Renal cortex interstitium (tissue), 15 donors: ENCODE data around the gene PABPN1. TPM values are rescaled to one million over a fixed set of nuclear protein-coding genes. Genes with fewer than 3 reads are reported as not detected.
"Not testable (repeated sequence)": the region's sequence is repeated elsewhere in the genome, so short reads cannot be mapped to it uniquely, and the experiment has no call there.

Source experiments
- DNase-seq, 11 donors: peaks; one replicate each; pipeline ENCODE4 v3.0.0-alpha.2; 2013; ENCODE audit warnings: low read depth in 9 of 11, low spot score in 4 of 11; ENCODE audit errors: extremely low read depth in 1 of 11
- long read RNA-seq, 16 experiments: transcript quantifications; one replicate each; lab custom pipeline, GENCODE V29; 2026
- polyA plus RNA-seq, 3 donors: library from polyadenylated mRNA; unstranded; fragments of 120-200 nt; gene quantifications; one replicate each; pipeline ENCODE4 v1.2.1, GENCODE V29; 2013; ENCODE audit not compliant: insufficient read length in 3 of 3

The PABPN1 gene
- polyA plus RNA-seq = 100 to 1,000 TPM; 274 to 348 (median 280) TPM
- long read RNA-seq, donor 1, transcript PABPN1-201 (7 exons, 2,001 nt) = major isoform, 38 of 90 reads
- long read RNA-seq, donor 1, transcript PABPN1-207 (6 exons, 1,220 nt) = minor isoform, 11 of 90 reads
- long read RNA-seq, donor 1, transcript PABPN1-202 (6 exons, 2,768 nt) = minor isoform, 16 of 90 reads
- long read RNA-seq, donor 1, transcript PABPN1-203 (3 exons, 817 nt) = minor isoform, 5 of 90 reads
- long read RNA-seq, donor 1, partial matches to known transcripts = 12 of 90 reads
- long read RNA-seq, donor 1, other reads (novel, unspliced or antisense) = 6 of 90 reads
- long read RNA-seq, donor 2, transcript PABPN1-207 (6 exons, 1,220 nt) = minor isoform, 5 of 52 reads
- long read RNA-seq, donor 2, transcript PABPN1-202 (6 exons, 2,768 nt) = minor isoform, 12 of 52 reads
- long read RNA-seq, donor 2, transcript PABPN1-203 (3 exons, 817 nt) = minor isoform, 5 of 52 reads
- long read RNA-seq, donor 2, transcript PABPN1-201 (7 exons, 2,001 nt) = major isoform, 22 of 52 reads
- long read RNA-seq, donor 2, partial matches to known transcripts = 7 of 52 reads
- long read RNA-seq, donor 2, other reads (novel, unspliced or antisense) = 0 of 52 reads
- long read RNA-seq, donor 3, transcript PABPN1-208 (5 exons, 778 nt) = minor isoform, 5 of 355 reads
- long read RNA-seq, donor 3, transcript PABPN1-207 (6 exons, 1,220 nt) = minor isoform, 9 of 355 reads
- long read RNA-seq, donor 3, transcript PABPN1-201 (7 exons, 2,001 nt) = major isoform, 74 of 355 reads
- long read RNA-seq, donor 3, transcript PABPN1-202 (6 exons, 2,768 nt) = minor isoform, 27 of 355 reads
- long read RNA-seq, donor 3, partial matches to known transcripts = 231 of 355 reads
- long read RNA-seq, donor 3, other reads (novel, unspliced or antisense) = 9 of 355 reads
- long read RNA-seq, donor 4, transcript PABPN1-203 (3 exons, 817 nt) = minor isoform, 5 of 141 reads
- long read RNA-seq, donor 4, transcript PABPN1-208 (5 exons, 778 nt) = minor isoform, 8 of 141 reads
- long read RNA-seq, donor 4, transcript PABPN1-202 (6 exons, 2,768 nt) = major isoform, 48 of 141 reads
- long read RNA-seq, donor 4, transcript PABPN1-201 (7 exons, 2,001 nt) = minor isoform, 47 of 141 reads
- long read RNA-seq, donor 4, partial matches to known transcripts = 28 of 141 reads
- long read RNA-seq, donor 4, other reads (novel, unspliced or antisense) = 0 of 141 reads
- long read RNA-seq, donor 5 = 0 reads
- long read RNA-seq, donor 6, transcript PABPN1-202 (6 exons, 2,768 nt) = minor isoform, 20 of 129 reads
- long read RNA-seq, donor 6, transcript PABPN1-207 (6 exons, 1,220 nt) = minor isoform, 11 of 129 reads
- long read RNA-seq, donor 6, transcript PABPN1-201 (7 exons, 2,001 nt) = major isoform, 51 of 129 reads
- long read RNA-seq, donor 6, partial matches to known transcripts = 30 of 129 reads
- long read RNA-seq, donor 6, other reads (novel, unspliced or antisense) = 8 of 129 reads
- long read RNA-seq, donor 7, transcript PABPN1-201 (7 exons, 2,001 nt) = major isoform, 62 of 370 reads
- long read RNA-seq, donor 7, transcript PABPN1-202 (6 exons, 2,768 nt) = minor isoform, 30 of 370 reads
- long read RNA-seq, donor 7, transcript PABPN1-207 (6 exons, 1,220 nt) = minor isoform, 17 of 370 reads
- long read RNA-seq, donor 7, transcript PABPN1-208 (5 exons, 778 nt) = minor isoform, 10 of 370 reads
- long read RNA-seq, donor 7, partial matches to known transcripts = 247 of 370 reads
- long read RNA-seq, donor 7, other reads (novel, unspliced or antisense) = 0 of 370 reads
- long read RNA-seq, donor 8 = 0 reads
- long read RNA-seq, donor 9, transcript PABPN1-202 (6 exons, 2,768 nt) = minor isoform, 24 of 88 reads
- long read RNA-seq, donor 9, transcript PABPN1-201 (7 exons, 2,001 nt) = major isoform, 37 of 88 reads
- long read RNA-seq, donor 9, transcript PABPN1-207 (6 exons, 1,220 nt) = minor isoform, 8 of 88 reads
- long read RNA-seq, donor 9, partial matches to known transcripts = 17 of 88 reads
- long read RNA-seq, donor 9, other reads (novel, unspliced or antisense) = 0 of 88 reads
- long read RNA-seq, donor 10, transcript PABPN1-201 (7 exons, 2,001 nt) = major isoform, 52 of 105 reads
- long read RNA-seq, donor 10, transcript PABPN1-207 (6 exons, 1,220 nt) = minor isoform, 8 of 105 reads
- long read RNA-seq, donor 10, transcript PABPN1-202 (6 exons, 2,768 nt) = minor isoform, 23 of 105 reads
- long read RNA-seq, donor 10, partial matches to known transcripts = 18 of 105 reads
- long read RNA-seq, donor 10, other reads (novel, unspliced or antisense) = 0 of 105 reads
- long read RNA-seq, donor 11, transcript PABPN1-202 (6 exons, 2,768 nt) = minor isoform, 18 of 95 reads
- long read RNA-seq, donor 11, transcript PABPN1-207 (6 exons, 1,220 nt) = minor isoform, 10 of 95 reads
- long read RNA-seq, donor 11, transcript PABPN1-201 (7 exons, 2,001 nt) = major isoform, 42 of 95 reads
- long read RNA-seq, donor 11, partial matches to known transcripts = 21 of 95 reads
- long read RNA-seq, donor 11, other reads (novel, unspliced or antisense) = 0 of 95 reads
- long read RNA-seq, donor 12, transcript PABPN1-203 (3 exons, 817 nt) = minor isoform, 5 of 68 reads
- long read RNA-seq, donor 12, transcript PABPN1-201 (7 exons, 2,001 nt) = major isoform, 25 of 68 reads
- long read RNA-seq, donor 12, transcript PABPN1-207 (6 exons, 1,220 nt) = minor isoform, 6 of 68 reads
- long read RNA-seq, donor 12, transcript PABPN1-202 (6 exons, 2,768 nt) = minor isoform, 19 of 68 reads
- long read RNA-seq, donor 12, partial matches to known transcripts = 8 of 68 reads
- long read RNA-seq, donor 12, other reads (novel, unspliced or antisense) = 0 of 68 reads
- long read RNA-seq, donor 13 = 0 reads
- long read RNA-seq, donor 14, transcript PABPN1-207 (6 exons, 1,220 nt) = minor isoform, 10 of 101 reads
- long read RNA-seq, donor 14, transcript PABPN1-202 (6 exons, 2,768 nt) = minor isoform, 13 of 101 reads
- long read RNA-seq, donor 14, transcript PABPN1-201 (7 exons, 2,001 nt) = major isoform, 52 of 101 reads
- long read RNA-seq, donor 14, transcript PABPN1-208 (5 exons, 778 nt) = minor isoform, 6 of 101 reads
- long read RNA-seq, donor 14, partial matches to known transcripts = 18 of 101 reads
- long read RNA-seq, donor 14, other reads (novel, unspliced or antisense) = 0 of 101 reads
- long read RNA-seq, donor 15, transcript PABPN1-207 (6 exons, 1,220 nt) = minor isoform, 6 of 47 reads
- long read RNA-seq, donor 15, transcript PABPN1-201 (7 exons, 2,001 nt) = major isoform, 17 of 47 reads
- long read RNA-seq, donor 15, transcript PABPN1-202 (6 exons, 2,768 nt) = minor isoform, 10 of 47 reads
- long read RNA-seq, donor 15, partial matches to known transcripts = 12 of 47 reads
- long read RNA-seq, donor 15, other reads (novel, unspliced or antisense) = 0 of 47 reads
- long read RNA-seq, donor 16, transcript PABPN1-208 (5 exons, 778 nt) = minor isoform, 23 of 695 reads
- long read RNA-seq, donor 16, transcript PABPN1-201 (7 exons, 2,001 nt) = major isoform, 189 of 695 reads
- long read RNA-seq, donor 16, transcript PABPN1-202 (6 exons, 2,768 nt) = minor isoform, 103 of 695 reads
- long read RNA-seq, donor 16, transcript PABPN1-207 (6 exons, 1,220 nt) = minor isoform, 17 of 695 reads
- long read RNA-seq, donor 16, partial matches to known transcripts = 354 of 695 reads
- long read RNA-seq, donor 16, other reads (novel, unspliced or antisense) = 0 of 695 reads

DNA sequence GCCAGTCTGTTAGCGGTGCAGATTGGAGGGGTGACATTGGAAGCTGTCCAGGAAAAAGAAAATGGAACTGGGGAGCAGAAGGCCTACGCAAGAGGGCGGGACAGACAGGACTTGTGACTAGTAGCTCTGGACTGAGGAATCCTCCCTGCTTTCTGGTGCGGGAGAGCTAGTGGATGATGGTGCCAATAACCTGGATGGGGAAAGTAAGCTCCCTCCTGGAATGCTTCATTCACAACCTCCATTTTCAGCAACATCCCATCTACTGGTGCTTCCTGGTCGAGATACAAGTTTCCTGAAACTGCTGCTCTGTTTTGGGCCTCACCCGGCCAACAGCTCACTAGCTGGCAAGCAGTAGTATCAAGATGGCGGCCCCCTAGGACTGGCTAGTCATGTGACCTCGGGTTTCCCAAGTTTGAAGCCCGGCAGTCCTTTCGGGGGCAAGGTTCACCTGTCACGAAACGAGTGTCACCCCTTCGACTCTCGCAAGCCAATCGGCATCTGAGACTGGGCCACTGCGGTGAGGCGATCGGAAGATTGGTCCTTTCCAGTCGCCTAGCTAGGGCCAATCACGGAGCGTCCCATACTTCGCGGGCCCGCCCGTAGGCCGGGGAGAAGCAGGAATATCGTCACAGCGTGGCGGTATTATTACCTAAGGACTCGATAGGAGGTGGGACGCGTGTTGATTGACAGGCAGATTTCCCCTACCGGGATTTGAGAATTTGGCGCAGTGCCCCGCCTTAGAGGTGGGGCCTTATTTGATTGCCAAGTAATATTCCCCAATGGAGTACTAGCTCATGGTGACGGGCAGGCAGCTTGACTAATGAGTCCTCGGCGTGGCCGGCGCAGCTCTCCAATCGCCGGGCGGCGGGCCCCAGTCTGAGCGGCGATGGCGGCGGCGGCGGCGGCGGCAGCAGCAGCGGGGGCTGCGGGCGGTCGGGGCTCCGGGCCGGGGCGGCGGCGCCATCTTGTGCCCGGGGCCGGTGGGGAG, at the start of gene PABPN1:
TSS of gene PABPN1 (plus strand) at position 874 of the 988 bp plus-strand sequence. CDS start at position 887, 13 bp downstream.
- DNase-seq = peak; percentile 99 to 100 (median 100)

DNA sequence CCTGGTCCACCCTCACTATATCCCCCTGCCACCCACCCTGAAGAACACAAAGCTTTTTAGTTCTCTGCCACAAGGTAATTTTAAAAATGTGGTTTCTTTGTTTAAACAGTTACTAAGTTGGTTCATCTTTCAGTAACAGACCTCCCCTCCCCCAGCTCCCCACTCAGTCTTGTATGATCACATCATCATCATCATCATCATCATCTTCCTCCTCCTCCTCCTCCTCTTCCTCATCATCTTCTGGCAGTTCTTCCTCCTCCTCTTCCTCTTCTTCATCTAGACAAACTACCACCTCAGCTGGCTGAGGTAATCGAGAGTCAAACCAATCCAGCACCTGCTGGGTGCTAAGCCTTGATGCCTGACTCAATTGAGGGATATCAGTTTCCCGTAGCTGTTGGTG, 45.8 kb upstream of the PABPN1 start:
- no peak for DNase-seq

- DNase-seq = no peak
Observed at GRCh38 chr14:23277189-23277588, 44.1 kb upstream of the PABPN1 start.

DNA sequence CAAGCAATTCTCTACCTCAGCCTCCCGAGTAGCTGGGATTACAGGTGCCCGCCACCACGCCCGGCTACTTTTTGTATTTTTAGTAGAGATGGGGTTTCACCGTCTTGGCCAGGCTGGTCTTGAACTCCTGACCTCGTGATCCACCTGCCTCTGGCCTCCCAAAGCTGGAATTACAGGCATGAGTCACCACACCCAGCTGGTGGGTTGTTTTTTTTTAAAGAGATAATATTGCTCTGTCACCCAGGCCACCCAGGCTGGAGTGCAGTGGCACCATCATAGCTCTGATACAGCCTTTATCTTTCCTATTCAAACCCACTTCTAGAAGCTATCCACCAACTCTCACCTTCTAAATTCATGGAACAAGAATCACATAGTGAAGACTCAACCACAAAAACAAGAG, 43.3 kb upstream of the PABPN1 start:
- not testable (repeated sequence) for DNase-seq

GRCh38 chr14:23281247-23281646, 40.0 kb upstream of the PABPN1 start:
- DNase-seq = no peak

- DNase-seq = no peak
Observed at GRCh38 chr14:23284654-23285529, 36.4 kb upstream of the PABPN1 start.

DNA sequence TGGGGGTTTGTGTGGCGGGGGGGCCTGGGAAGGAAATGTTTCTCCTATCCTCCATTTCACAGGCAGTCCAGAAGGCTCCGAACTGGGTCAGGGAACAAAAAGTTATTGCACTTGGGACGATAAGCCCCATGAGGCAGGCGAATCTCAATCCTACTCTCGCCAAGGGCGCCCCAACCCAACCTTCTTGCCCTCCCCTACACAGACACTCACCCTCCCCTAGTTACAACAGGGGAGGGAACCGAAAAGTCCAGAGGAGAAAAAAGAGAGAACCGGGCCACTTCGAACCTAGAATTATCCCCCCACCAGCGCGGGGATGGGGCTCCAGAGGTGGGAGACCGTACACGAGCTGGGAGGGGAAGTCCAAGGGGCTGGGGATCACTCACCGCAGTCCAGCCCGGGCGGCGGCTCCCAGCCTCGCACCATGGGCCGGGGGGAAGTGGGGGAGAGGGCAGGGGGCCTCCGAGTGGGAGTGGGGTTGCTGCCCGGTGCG, 35.7 kb upstream of the PABPN1 start:
- DNase-seq = no peak

- peak; percentile 85 to 97 (median 96) for DNase-seq
Observed at GRCh38 chr14:23286020-23286901, 35.0 kb upstream of the PABPN1 start, which contains the start of gene HOMEZ. TSS of gene HOMEZ (minus strand) at chr14:23286132. CDS start at chr14:23285952, 180 bp downstream.

DNA sequence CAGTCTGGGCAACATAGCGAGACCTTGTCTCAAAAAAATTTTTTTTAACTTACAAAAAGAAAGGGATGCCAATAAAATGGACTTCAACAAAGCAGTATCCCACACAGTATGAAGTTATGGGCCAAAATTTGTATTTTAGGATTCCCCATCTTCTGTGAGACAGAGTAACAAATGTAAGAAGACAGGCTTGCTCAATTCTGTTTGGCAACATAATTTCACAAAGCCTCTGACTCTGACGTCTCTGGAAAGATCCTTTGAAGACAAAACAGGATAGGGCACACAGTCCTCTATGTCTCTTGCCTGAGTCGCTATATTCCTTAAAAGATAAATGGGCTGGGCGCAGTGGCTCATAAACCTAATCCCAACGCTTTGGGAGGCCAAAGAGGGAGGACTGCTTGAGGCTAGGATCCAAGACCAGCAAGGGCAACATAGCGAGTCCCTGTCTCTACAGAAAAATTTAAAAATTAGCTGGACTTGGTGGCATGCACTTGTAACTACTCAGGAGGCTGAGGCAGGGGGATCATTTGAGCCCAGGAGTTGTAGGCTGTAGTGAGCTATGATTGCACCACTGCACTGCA, 34.3 kb upstream of the PABPN1 start:
- no peak for DNase-seq

GRCh38 chr14:23294734-23295561, 26.3 kb upstream of the PABPN1 start:
- peak in 2 of 11 donors; percentile 38 to 59 for DNase-seq
